Ascending aorta (tissue), 2 donors: Measurements from ENCODE around the gene PIERCE2. TPM values are rescaled to one million over a fixed set of nuclear protein-coding genes. Genes with fewer than 3 reads are reported as not detected.

Experiments used
- DNase-seq, 2 donors: peaks; one replicate each; pipeline ENCODE4 v3.0.0-alpha.2; 2019; ENCODE audit warnings: low spot score in 2 of 2
- H3K27ac ChIP-seq, 2 donors: fragments of 200-600 bp; sonication (generic); one replicate each; pipeline ENCODE4 v1.5.1; 2016 to 2017; ENCODE audit warnings: mild to moderate bottlenecking in 1 of 2
- H3K27me3 ChIP-seq: fragments of 200-600 bp; sonication (generic); one replicate; pipeline ENCODE4 v1.5.1; 2017
- H3K36me3 ChIP-seq, 2 donors: fragments of 200-600 bp; sonication (generic); one replicate each; pipeline ENCODE4 v1.5.1; 2016
- H3K4me1 ChIP-seq, 2 donors: fragments of 200-600 bp; sonication (generic); one replicate each; pipeline ENCODE4 v1.5.1; 2016 to 2017; ENCODE audit warnings: mild to moderate bottlenecking in 1 of 2
- H3K4me3 ChIP-seq, 2 donors: fragments of 200-600 bp; sonication (generic); one replicate each; pipeline ENCODE4 v1.5.1; 2016 to 2017; ENCODE audit warnings: mild to moderate bottlenecking in 1 of 2
- H3K9me3 ChIP-seq, 2 donors: fragments of 200-600 bp; sonication (generic); one replicate each; pipeline ENCODE4 v1.5.1; 2016
- CTCF ChIP-seq, 3 experiments: fragments of 200-600 bp in 2 of 3; fragments of 450-650 bp in 1 of 3; sonication (generic) in 2 of 3; IDR thresholded peaks; one replicate each; pipeline ENCODE4 v1.5.1; 2016 to 2019; ENCODE audit warnings: antibody characterized with exemption in 3 of 3, mild to moderate bottlenecking in 1 of 3, moderate library complexity in 1 of 3
- intact Hi-C: fragments of 100-400 bp; cut with DNase I; formaldehyde crosslinking; loops from one replicate; pipeline ENCODE4 v1.15.1; 2023
- total RNA-seq: library from RNA; depleted of rRNA; stranded (reverse); fragments of >200 nt; gene quantifications from one replicate; pipeline ENCODE4 v1.1.0, GENCODE V29; 2016

Gene PIERCE2
- not detected for total RNA-seq

- Histone ChIP-seq H3K9me3 (no peaks in the 10 kb centered on the region), H3K27ac (peak within 1 kb of the TSS; percentile 93), H3K4me3 (peak within 1 kb of the TSS; percentile 79 to 81), H3K36me3 (no peaks in the 10 kb centered on the region), H3K27me3 (no peaks in the 10 kb centered on the region), H3K4me1 (peaks cover 5 to 27% of the 10 kb centered on the region in 2 donors)
- DNase-seq, result peak; percentile 79 to 96
- peak; percentile 90 to 96 (median 96) for TF ChIP-seq CTCF (IDR thresholded peaks at IDR 0.05)
- intact Hi-C loops, result loop anchor here (1.0 to 10.0 kb wide), 6 partner anchors 89 to 1479 kb away; partner anchors contain the start of genes PIGB, PIGBOS1 and RSL24D1
These were observed at the start of gene PIERCE2, which contains the start of gene CCPG1 for GRCh38 chr15:55408012-55408928. PIERCE2 (plus strand) TSS chr15:55408495; CDS start chr15:55408769, 274 bp downstream. CCPG1 (minus strand) TSS chr15:55408359; CDS start chr15:55389424, 18,935 bp downstream.

GRCh38 chr15:55360256-55360655, 48.0 kb upstream of the PIERCE2 start:
- no peak for TF ChIP-seq CTCF (IDR thresholded peaks at IDR 0.05)
- intact Hi-C loops, result no loop called here
- Histone ChIP-seq H3K36me3 (peaks cover 10 to 28% of the 10 kb centered on the region in 2 donors), H3K4me1 (no peaks in the 10 kb centered on the region), H3K27ac (peak overlapping the region; percentile 23 to 63), H3K9me3 (no peaks in the 10 kb centered on the region), H3K4me3 (no peak overlapping the region), H3K27me3 (no peaks in the 10 kb centered on the region)
- no peak for DNase-seq

- H3K4me3 ChIP-seq, result no peak overlapping the region
- peaks cover 10 to 30% of the 10 kb centered on the region in 2 donors for H3K36me3 ChIP-seq
- no peak for TF ChIP-seq CTCF (IDR thresholded peaks at IDR 0.05)
- intact Hi-C loops, result no loop called here
- DNase-seq, result no peak
- H3K4me1 ChIP-seq, result no peaks in the 10 kb centered on the region
- no peaks in the 10 kb centered on the region for H3K9me3 ChIP-seq
- no peaks in the 10 kb centered on the region for H3K27me3 ChIP-seq
- H3K27ac ChIP-seq, result no peak overlapping the region
These were observed 47.2 kb upstream of the PIERCE2 start for GRCh38 chr15:55361048-55361447.

GRCh38 chr15:55362641-55363040, 45.7 kb upstream of the PIERCE2 start:
- Histone ChIP-seq H3K4me1 (no peaks in the 10 kb centered on the region), H3K27ac (no peak overlapping the region), H3K9me3 (no peaks in the 10 kb centered on the region), H3K4me3 (no peak overlapping the region), H3K36me3 (peaks cover 10 to 27% of the 10 kb centered on the region in 2 donors), H3K27me3 (no peaks in the 10 kb centered on the region)
- intact Hi-C loops, result no loop called here
- no peak for DNase-seq
- TF ChIP-seq CTCF (IDR thresholded peaks at IDR 0.05), result no peak

GRCh38 chr15:55366981-55367380, 41.3 kb upstream of the PIERCE2 start:
- intact Hi-C loops, result no loop called here
- Histone ChIP-seq H3K36me3 (peaks cover 27 to 54% of the 10 kb centered on the region in 2 donors), H3K4me3 (no peak overlapping the region), H3K4me1 (no peaks in the 10 kb centered on the region), H3K9me3 (no peaks in the 10 kb centered on the region), H3K27ac (no peak overlapping the region), H3K27me3 (no peaks in the 10 kb centered on the region)
- no peak for TF ChIP-seq CTCF (IDR thresholded peaks at IDR 0.05)
- no peak for DNase-seq
